CD14-positive monocyte (primary cell): Measurements from ENCODE around the gene STAM. TPM values are rescaled to one million over a fixed set of nuclear protein-coding genes. Genes with fewer than 3 reads are reported as not detected.

Experiments used
- DNase-seq, 3 donors: peaks; one replicate each; pipeline ENCODE4 v3.0.0-alpha.2; 2011 to 2022
- H2AFZ ChIP-seq: 2 replicates; pipeline ENCODE4 v1.6.0; 2012; ENCODE audit warnings: mild to moderate bottlenecking, low read depth, low read length, inconsistent platforms; ENCODE audit not compliant: insufficient read depth, poor library complexity, severe bottlenecking
- H3K27ac ChIP-seq, 2 donors: 1 replicate in 1 of 2; 2 replicates in 1 of 2; pipeline ENCODE4 v1.5.1; 2012 to 2013; ENCODE audit warnings: low read length in 2 of 2, control low read depth in 1 of 2, inconsistent platforms in 1 of 2, low read depth in 1 of 2, mild to moderate bottlenecking in 1 of 2
- H3K27me3 ChIP-seq, 2 donors: one replicate each; pipeline versions ENCODE4 v1.6.0 to v1.6.1; 2011 to 2013; ENCODE audit warnings: low read length in 2 of 2; ENCODE audit not compliant: control insufficient read depth in 2 of 2, insufficient read depth in 2 of 2
- H3K36me3 ChIP-seq, 2 donors: replicated peaks in 1 of 2; 1 replicate in 1 of 2; 2 replicates in 1 of 2; pipeline versions ENCODE4 v1.5.1 to v1.6.1; 2012 to 2013; ENCODE audit warnings: low read length in 2 of 2, control low read depth in 1 of 2, inconsistent platforms in 1 of 2, mild to moderate bottlenecking in 1 of 2; ENCODE audit not compliant: insufficient read depth in 2 of 2, control insufficient read depth in 1 of 2
- H3K4me1 ChIP-seq, 2 donors: 1 replicate in 1 of 2; 2 replicates in 1 of 2; pipeline versions ENCODE4 v1.5.1 to v1.6.1; 2012 to 2013; ENCODE audit warnings: low read length in 2 of 2, control low read depth in 1 of 2, inconsistent platforms in 1 of 2, mild to moderate bottlenecking in 1 of 2, moderate library complexity in 1 of 2; ENCODE audit not compliant: insufficient read depth in 2 of 2, control insufficient read depth in 1 of 2
- H3K4me2 ChIP-seq: replicated peaks from 2 replicates; pipeline ENCODE3; 2012; ENCODE audit warnings: low read length, moderate library complexity, mild to moderate bottlenecking; ENCODE audit not compliant: poor library complexity, severe bottlenecking; ENCODE audit errors: extremely low read depth
- H3K4me3 ChIP-seq, 3 experiments: fragments of 200-600 bp in 1 of 3; sonication (generic) in 1 of 3; replicated peaks in 1 of 3; 1 replicate in 2 of 3; 2 replicates in 1 of 3; pipeline ENCODE4 v1.5.1; 2011 to 2013; ENCODE audit warnings: low read length in 3 of 3, mild to moderate bottlenecking in 3 of 3, control low read depth in 2 of 3, low read depth in 2 of 3, inconsistent platforms in 1 of 3, moderate library complexity in 1 of 3
- H3K79me2 ChIP-seq: 2 replicates; pipeline ENCODE4 v1.6.0; 2012; ENCODE audit warnings: mild to moderate bottlenecking, control low read depth, inconsistent platforms, low read length, moderate library complexity; ENCODE audit not compliant: insufficient read depth
- H3K9ac ChIP-seq: 2 replicates; pipeline ENCODE4 v1.6.0; 2017; ENCODE audit warnings: low read length, mild to moderate bottlenecking; ENCODE audit not compliant: insufficient read depth, poor library complexity, severe bottlenecking
- H3K9me3 ChIP-seq, 2 donors: replicated peaks in 1 of 2; 1 replicate in 1 of 2; 2 replicates in 1 of 2; pipeline versions ENCODE4 v1.5.1 to v1.6.1; 2012 to 2013; ENCODE audit warnings: low read length in 2 of 2, control low read depth in 1 of 2; ENCODE audit not compliant: control insufficient read depth in 1 of 2, insufficient read depth in 1 of 2
- H4K20me1 ChIP-seq: 2 replicates; pipeline ENCODE4 v1.6.0; 2012; ENCODE audit warnings: mild to moderate bottlenecking, low read length, control low read depth, moderate library complexity; ENCODE audit not compliant: insufficient read depth
- H3K27ac Mint-ChIP-seq, 7 donors: one replicate each; pipeline ENCODE4 v1.8.0; 2020; ENCODE audit warnings: mild to moderate bottlenecking in 7 of 7, mixed read lengths in 7 of 7, moderate library complexity in 6 of 7, inconsistent platforms in 2 of 7
- H3K27me3 Mint-ChIP-seq, 3 donors: one replicate each; pipeline ENCODE4 v1.8.0; 2021 to 2022; ENCODE audit warnings: low read depth in 3 of 3, mild to moderate bottlenecking in 3 of 3, mixed read lengths in 3 of 3, moderate library complexity in 3 of 3, inconsistent platforms in 1 of 3
- H3K36me3 Mint-ChIP-seq, 2 donors: one replicate each; pipeline ENCODE4 v1.8.0; 2020; ENCODE audit warnings: mixed read lengths in 2 of 2, inconsistent platforms in 1 of 2, mild to moderate bottlenecking in 1 of 2
- H3K4me1 Mint-ChIP-seq: one replicate; pipeline ENCODE4 v1.8.0; 2020; ENCODE audit warnings: mild to moderate bottlenecking, mixed read lengths
- H3K4me3 Mint-ChIP-seq, 2 donors: one replicate each; pipeline ENCODE4 v1.8.0; 2020; ENCODE audit warnings: mild to moderate bottlenecking in 2 of 2, mixed read lengths in 2 of 2, moderate library complexity in 1 of 2
- H3K9me3 Mint-ChIP-seq, 7 donors: one replicate each; pipeline ENCODE4 v1.8.0; 2020 to 2022; ENCODE audit warnings: mixed read lengths in 7 of 7, mild to moderate bottlenecking in 6 of 7, moderate library complexity in 6 of 7, inconsistent platforms in 2 of 7
- CTCF ChIP-seq: fragments of 200-600 bp; IDR thresholded peaks from one replicate; pipeline ENCODE4 v1.8.0; 2022; ENCODE audit warnings: antibody characterized with exemption, mild to moderate bottlenecking
- WGBS: methylation state at CpG from one replicate; pipeline ENCODE4 v1.1.5; 2013; ENCODE audit warnings: missing lambda C conversion rate; ENCODE audit not compliant: insufficient coverage; 5-methylcytosine and 5-hydroxymethylcytosine counted together
- intact Hi-C, 2 donors: fragments of 100-400 bp; cut with micrococcal nuclease; formaldehyde crosslinking; loops; one replicate each; pipeline versions ENCODE4 v1.15.0 to v1.15.1; 2023
- polyA plus RNA-seq, 3 donors: library from polyadenylated mRNA; depleted of rRNA in 1 of 3; unstranded in 2 of 3; stranded (reverse) in 1 of 3; fragments of 300-500 nt in 2 of 3; fragments of >200 nt in 1 of 3; fragmentation: Illumina TruSeq in 2 of 3; gene quantifications; 1 replicate in 2 of 3; 2 replicates in 1 of 3; pipeline ENCODE4 v1.2.3, GENCODE V29; 2012 to 2021

The STAM gene
- polyA plus RNA-seq, 3 donors: 5.5 to 16.4 (median 5.9) TPM

GRCh38 chr10:17633353-17633752 lies 10.6 kb upstream of the STAM start:
- TF ChIP-seq CTCF: no peak
- DNase-seq: no peak
- Mint-ChIP-seq H3K36me3 (no peaks in the 10 kb centered on the region), H3K27me3 (peaks cover 0 to 2% (median 1%) of the 10 kb centered on the region in 3 donors), H3K4me1 (peaks cover 3% of the 10 kb centered on the region), H3K9me3 (peaks cover 0 to 4% (median 0%) of the 10 kb centered on the region in 7 donors), H3K27ac (no peak overlapping the region), H3K4me3 (no peak overlapping the region)
- no peak overlapping the region for H3K4me3 ChIP-seq
- H3K4me2 ChIP-seq: no peak overlapping the region
- no peak overlapping the region for H2AFZ ChIP-seq
- H3K36me3 ChIP-seq: no peaks in the 10 kb centered on the region
- no peaks in the 10 kb centered on the region for H3K9me3 ChIP-seq
- H3K4me1 ChIP-seq: no peaks in the 10 kb centered on the region
- no peaks in the 10 kb centered on the region for H4K20me1 ChIP-seq
- H3K27me3 ChIP-seq: no peaks in the 10 kb centered on the region
- no peak overlapping the region for H3K27ac ChIP-seq
- intact Hi-C loops: no loop called here
- no CpG with 5 or more reads among the region's 1 CpG for WGBS
- no peak overlapping the region for H3K9ac ChIP-seq
- H3K79me2 ChIP-seq: no peaks in the 10 kb centered on the region

DNA sequence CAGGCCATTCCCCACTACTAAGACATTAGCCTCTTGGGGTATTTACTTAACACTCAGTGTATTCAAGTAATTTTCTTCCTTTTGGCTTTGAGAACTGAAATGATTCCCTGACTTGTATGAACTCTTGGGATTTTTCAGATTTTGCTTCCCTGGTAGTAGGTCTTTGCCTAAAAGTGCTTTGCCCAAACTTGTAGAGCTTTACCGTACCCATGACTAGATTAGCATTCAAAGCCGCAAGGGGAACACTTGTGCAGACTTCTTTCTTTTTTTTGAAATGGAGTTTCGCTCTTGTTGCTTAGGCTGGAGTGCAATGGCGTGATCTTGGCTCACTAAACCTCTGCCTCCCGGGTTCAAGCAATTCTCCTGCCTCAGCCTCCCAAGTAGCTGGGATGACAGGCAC lies 6.1 kb upstream of the STAM start:
- no peak overlapping the region for H3K27ac Mint-ChIP-seq
- H2AFZ ChIP-seq: no peak overlapping the region
- no peak for TF ChIP-seq CTCF

More for the DNA sequence above, 6.1 kb upstream of the STAM start:
- Histone ChIP-seq H3K27me3 (no peaks in the 10 kb centered on the region), H3K4me2 (no peak overlapping the region), H3K79me2 (peaks cover 8% of the 10 kb centered on the region), H3K9me3 (no peaks in the 10 kb centered on the region), H3K9ac (no peak overlapping the region), H3K4me1 (peaks cover under 1 to 2% of the 10 kb centered on the region in 2 donors), H4K20me1 (no peaks in the 10 kb centered on the region), H3K4me3 (no peak overlapping the region), H3K27ac (no peak overlapping the region), H3K36me3 (no peaks in the 10 kb centered on the region)
- WGBS: 94% methylated on average over 2 of the region's 5 CpGs
- no peak for DNase-seq
- no peaks in the 10 kb centered on the region for H3K36me3 Mint-ChIP-seq
- peaks cover 0 to 3% (median 1%) of the 10 kb centered on the region in 7 donors for H3K9me3 Mint-ChIP-seq
- no peak overlapping the region for H3K4me3 Mint-ChIP-seq
- H3K4me1 Mint-ChIP-seq: peaks cover 3% of the 10 kb centered on the region
- intact Hi-C loops: no loop called here
- peaks cover 0 to 3% (median 0%) of the 10 kb centered on the region in 3 donors for H3K27me3 Mint-ChIP-seq
